Loucy (cell line): ENCODE results near the gene SPOPL.

Experiments used
- H2AFZ ChIP-seq: fragments of 200-600 bp; sonication (generic); 2 replicates; pipeline ENCODE4 v1.6.0; 2016; ENCODE audit warnings: antibody characterized with exemption, mild to moderate bottlenecking, low read length, moderate library complexity
- H3F3A ChIP-seq: fragments of 200-600 bp; 2 replicates; pipeline ENCODE4 v1.6.0; 2016; ENCODE audit warnings: antibody characterized with exemption, low read depth, mild to moderate bottlenecking
- H3K27me3 ChIP-seq: fragments of 200-600 bp; sonication (generic); 2 replicates; pipeline ENCODE4 v1.6.1; 2014; ENCODE audit warnings: low read length, mild to moderate bottlenecking; ENCODE audit not compliant: insufficient read depth, poor library complexity, severe bottlenecking
- H3K36me3 ChIP-seq: fragments of 200-600 bp; sonication (generic); 2 replicates; pipeline ENCODE4 v1.6.1; 2016; ENCODE audit warnings: low read length; ENCODE audit not compliant: insufficient read depth
- H3K4me1 ChIP-seq: fragments of 200-600 bp; sonication (generic); 2 replicates; pipeline ENCODE4 v1.5.1; 2014; ENCODE audit warnings: low read length, mild to moderate bottlenecking; ENCODE audit not compliant: insufficient read depth, poor library complexity, severe bottlenecking
- H3K4me2 ChIP-seq: fragments of 200-600 bp; sonication (generic); 2 replicates; pipeline ENCODE4 v1.6.0; 2014; ENCODE audit warnings: antibody characterized with exemption, low read length, low read depth, mild to moderate bottlenecking; ENCODE audit not compliant: poor library complexity, severe bottlenecking
- H3K4me3 ChIP-seq: fragments of 200-600 bp; sonication (generic); 2 replicates; pipeline ENCODE4 v1.5.1; 2014; ENCODE audit warnings: low read length, mild to moderate bottlenecking, mixed read lengths; ENCODE audit not compliant: poor library complexity, severe bottlenecking
- H3K79me2 ChIP-seq: fragments of 200-600 bp; sonication (generic); 2 replicates; pipeline ENCODE4 v1.6.1; 2014; ENCODE audit warnings: low read length; ENCODE audit not compliant: insufficient read depth
- H3K9ac ChIP-seq: fragments of 200-600 bp; sonication (generic); 2 replicates; pipeline ENCODE4 v1.6.0; 2014; ENCODE audit warnings: mild to moderate bottlenecking, low read depth, low read length, moderate library complexity; ENCODE audit not compliant: poor library complexity, severe bottlenecking
- H3K9me2 ChIP-seq: fragments of 200-600 bp; sonication (generic); replicated peaks from 2 replicates; pipeline ENCODE4 v1.6.1; 2016; ENCODE audit warnings: low read depth, low read length, mixed read lengths
- H3K9me3 ChIP-seq: fragments of 200-600 bp; sonication (generic); 2 replicates; pipeline ENCODE4 v1.6.1; 2014; ENCODE audit warnings: mild to moderate bottlenecking, antibody characterized with exemption, low read length, low read depth; ENCODE audit not compliant: insufficient read depth
- H4K20me1 ChIP-seq: fragments of 200-600 bp; sonication (generic); 2 replicates; pipeline ENCODE4 v1.6.0; 2014; ENCODE audit warnings: antibody characterized with exemption, low read length, mild to moderate bottlenecking; ENCODE audit not compliant: insufficient read depth, poor library complexity, severe bottlenecking
- EZH2phosphoT487 ChIP-seq: fragments of 200-600 bp; IDR thresholded peaks from 2 replicates; pipeline ENCODE4 v1.6.1; 2018; ENCODE audit warnings: antibody characterized with exemption, mild to moderate bottlenecking, moderate library complexity, borderline replicate concordance
- TF ChIP-seq, protein P1 (sequence below): fragments of 200-600 bp; sonication (generic); conservative IDR thresholded peaks from 2 replicates; pipeline ENCODE4 v1.5.1; 2014; ENCODE audit warnings: mild to moderate bottlenecking, antibody characterized with exemption, low read length

Gene SPOPL

DNA sequence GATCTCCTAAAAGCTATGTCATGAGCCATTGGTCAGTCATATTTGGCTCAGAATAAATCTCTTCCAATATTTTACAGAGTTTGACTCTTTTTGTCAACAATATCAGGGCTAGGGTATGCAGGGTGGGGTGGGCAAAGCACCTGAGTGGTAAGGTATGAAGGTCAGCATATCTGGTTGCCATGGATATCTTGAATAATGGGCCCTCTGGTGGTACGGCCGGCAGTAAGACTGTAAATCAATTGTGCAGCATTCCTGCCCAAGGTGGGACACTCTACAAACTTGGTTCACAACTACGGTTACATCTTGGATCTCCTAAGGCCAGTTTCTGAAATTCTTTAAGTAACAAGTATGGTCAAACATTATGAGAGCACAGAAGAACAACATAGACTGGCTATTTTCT lies 119.6 kb downstream of the SPOPL start:
- Histone ChIP-seq H3K79me2 (no peaks in the 10 kb centered on the region), H3K4me1 (no peaks in the 10 kb centered on the region), H4K20me1 (no peaks in the 10 kb centered on the region), H3K27me3 (no peaks in the 10 kb centered on the region), H2AFZ (no peak overlapping the region), H3K9me3 (no peaks in the 10 kb centered on the region), H3K9ac (no peak overlapping the region), H3K36me3 (no peaks in the 10 kb centered on the region), H3K4me3 (no peak overlapping the region), H3F3A (no peaks in the 10 kb centered on the region), H3K9me2 (no peaks in the 10 kb centered on the region), H3K4me2 (no peak overlapping the region)
- no peak for TF ChIP-seq EZH2phosphoT487
- TF ChIP-seq, protein P1, sequence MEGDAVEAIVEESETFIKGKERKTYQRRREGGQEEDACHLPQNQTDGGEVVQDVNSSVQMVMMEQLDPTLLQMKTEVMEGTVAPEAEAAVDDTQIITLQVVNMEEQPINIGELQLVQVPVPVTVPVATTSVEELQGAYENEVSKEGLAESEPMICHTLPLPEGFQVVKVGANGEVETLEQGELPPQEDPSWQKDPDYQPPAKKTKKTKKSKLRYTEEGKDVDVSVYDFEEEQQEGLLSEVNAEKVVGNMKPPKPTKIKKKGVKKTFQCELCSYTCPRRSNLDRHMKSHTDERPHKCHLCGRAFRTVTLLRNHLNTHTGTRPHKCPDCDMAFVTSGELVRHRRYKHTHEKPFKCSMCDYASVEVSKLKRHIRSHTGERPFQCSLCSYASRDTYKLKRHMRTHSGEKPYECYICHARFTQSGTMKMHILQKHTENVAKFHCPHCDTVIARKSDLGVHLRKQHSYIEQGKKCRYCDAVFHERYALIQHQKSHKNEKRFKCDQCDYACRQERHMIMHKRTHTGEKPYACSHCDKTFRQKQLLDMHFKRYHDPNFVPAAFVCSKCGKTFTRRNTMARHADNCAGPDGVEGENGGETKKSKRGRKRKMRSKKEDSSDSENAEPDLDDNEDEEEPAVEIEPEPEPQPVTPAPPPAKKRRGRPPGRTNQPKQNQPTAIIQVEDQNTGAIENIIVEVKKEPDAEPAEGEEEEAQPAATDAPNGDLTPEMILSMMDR, result no peak

DNA sequence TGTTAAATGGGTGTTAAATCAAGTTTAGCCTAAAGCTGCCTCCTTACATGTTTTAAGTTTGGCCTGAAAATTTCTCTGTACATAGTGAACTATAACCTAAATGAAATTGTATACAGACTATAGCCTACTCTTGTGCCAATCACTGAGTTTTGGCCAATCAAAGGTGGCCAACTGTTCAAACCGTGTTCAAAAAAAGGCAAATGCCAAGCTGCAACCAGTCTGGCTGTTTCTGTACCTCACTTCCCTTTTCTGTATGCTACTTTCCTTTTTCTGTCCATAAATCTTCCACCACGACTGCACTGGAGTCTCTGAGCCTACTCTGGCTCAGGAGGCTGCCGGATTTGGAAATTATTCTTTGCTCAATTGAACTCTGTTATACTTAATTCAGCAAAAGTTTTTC lies 121.0 kb downstream of the SPOPL start:
- Histone ChIP-seq H3K9me2 (no peaks in the 10 kb centered on the region), H3K36me3 (no peaks in the 10 kb centered on the region), H3F3A (no peaks in the 10 kb centered on the region), H3K27me3 (no peaks in the 10 kb centered on the region), H3K9me3 (no peaks in the 10 kb centered on the region), H3K4me3 (no peak overlapping the region), H3K9ac (no peak overlapping the region), H3K4me1 (no peaks in the 10 kb centered on the region), H2AFZ (no peak overlapping the region), H3K4me2 (no peak overlapping the region), H4K20me1 (no peaks in the 10 kb centered on the region), H3K79me2 (no peaks in the 10 kb centered on the region)
- TF ChIP-seq, protein P1, result no peak
- no peak for TF ChIP-seq EZH2phosphoT487
